HEK293 (cell line): ENCODE measurements around the gene CKAP4.

Experiments used
- CTCF ChIA-PET: fragments of 350-600 bp; formaldehyde crosslinking; extraction: SDS; loops from one replicate; lab custom pipeline; 2021; ENCODE audit warnings: antibody characterized with exemption; lab: Yijun Ruan, JAX
- POLR2A ChIA-PET: fragments of 300-600 bp; formaldehyde crosslinking; extraction: SDS; loops from one replicate; lab custom pipeline; 2020; ENCODE audit warnings: antibody characterized with exemption, inconsistent platforms; lab: Yijun Ruan, JAX
- H3K27ac ChIP-seq: fragments of 200-500 bp; sonication (Bioruptor generic); 2 replicates; pipeline ENCODE4 v1.5.1; 2014; ENCODE audit warnings: low read depth, low read length, control low read depth, inconsistent platforms; ENCODE audit errors: extremely low read depth
- H3K36me3 ChIP-seq, 2 experiments: fragments of 200-500 bp in 1 of 2; sonication (Bioruptor generic) in 1 of 2; 1 replicate in 1 of 2; 2 replicates in 1 of 2; pipeline ENCODE4 v1.5.1; 2014 to 2017; ENCODE audit warnings: inconsistent platforms in 2 of 2, low read length in 2 of 2; ENCODE audit not compliant: control insufficient read depth in 2 of 2, insufficient read depth in 1 of 2
- H3K4me1 ChIP-seq: fragments of 200-500 bp; sonication (Bioruptor generic); 2 replicates; pipeline ENCODE4 v1.5.1; 2014; ENCODE audit warnings: mild to moderate bottlenecking, low read length, inconsistent platforms; ENCODE audit not compliant: control insufficient read depth, insufficient read depth
- H3K4me3 ChIP-seq: 2 replicates; pipeline ENCODE4 v1.5.1; 2011; ENCODE audit warnings: low read depth, mild to moderate bottlenecking, control low read depth, low read length, moderate library complexity
- H3K9me3 ChIP-seq: fragments of 200-500 bp; sonication (Bioruptor generic); 2 replicates; pipeline ENCODE4 v1.5.1; 2014; ENCODE audit warnings: low read depth, low read length, inconsistent platforms; ENCODE audit not compliant: control insufficient read depth, insufficient read depth
- KLF9 ChIP-seq: fragments of 450-650 bp; formaldehyde crosslinking; IDR thresholded peaks from 2 replicates; pipeline ENCODE4 v1.5.1; 2016; ENCODE audit warnings: missing biosample characterization, missing genetic modification characterization, low read depth
- MEIS1 ChIP-seq: sonication (generic); formaldehyde crosslinking; IDR thresholded peaks from 2 replicates; pipeline ENCODE4 v1.8.1; 2022; ENCODE audit warnings: missing genetic modification reagents, mild to moderate bottlenecking, borderline replicate concordance
- ZBTB17 ChIP-seq: fragments of 450-650 bp; formaldehyde crosslinking; IDR thresholded peaks from 2 replicates; pipeline ENCODE4 v1.5.1; 2016; ENCODE audit warnings: missing biosample characterization, missing genetic modification characterization
- ZBTB8A ChIP-seq: fragments of 450-650 bp; formaldehyde crosslinking; IDR thresholded peaks from 2 replicates; pipeline ENCODE4 v1.5.1; 2016; ENCODE audit warnings: missing biosample characterization, missing genetic modification characterization
- ZFP37 ChIP-seq: fragments of 450-650 bp; formaldehyde crosslinking; IDR thresholded peaks from 2 replicates; pipeline ENCODE4 v1.5.1; 2016; ENCODE audit warnings: missing biosample characterization, missing genetic modification characterization
- ZNF112 ChIP-seq: fragments of 450-650 bp; formaldehyde crosslinking; IDR thresholded peaks from 2 replicates; pipeline ENCODE4 v1.5.0; 2017; ENCODE audit warnings: missing biosample characterization, missing genetic modification characterization
- ZNF16 ChIP-seq: fragments of 450-650 bp; formaldehyde crosslinking; IDR thresholded peaks from 2 replicates; pipeline ENCODE4 v1.5.1; 2016; ENCODE audit warnings: low read depth, missing biosample characterization, missing genetic modification characterization
- ZNF174 ChIP-seq: fragments of 450-650 bp; formaldehyde crosslinking; IDR thresholded peaks from 2 replicates; pipeline ENCODE4 v1.5.0; 2017; ENCODE audit warnings: missing biosample characterization, mild to moderate bottlenecking, missing genetic modification characterization
- ZNF2 ChIP-seq: fragments of 450-650 bp; formaldehyde crosslinking; IDR thresholded peaks from 2 replicates; pipeline ENCODE4 v1.5.1; 2016; ENCODE audit warnings: missing biosample characterization, missing genetic modification characterization
- ZNF513 ChIP-seq: fragments of 450-650 bp; IDR thresholded peaks from 2 replicates; pipeline ENCODE4 v1.5.1; 2018; ENCODE audit warnings: missing biosample characterization, missing genetic modification characterization
- ZNF518A ChIP-seq: fragments of 450-650 bp; formaldehyde crosslinking; conservative IDR thresholded peaks from 2 replicates; pipeline ENCODE4 v1.5.1; 2016; ENCODE audit warnings: low read depth, missing biosample characterization, missing genetic modification characterization
- ZNF530 ChIP-seq: fragments of 450-650 bp; formaldehyde crosslinking; IDR thresholded peaks from 2 replicates; pipeline ENCODE4 v1.5.1; 2016; ENCODE audit warnings: low read depth, missing biosample characterization, missing genetic modification characterization
- ZNF585B ChIP-seq: fragments of 450-650 bp; formaldehyde crosslinking; IDR thresholded peaks from 2 replicates; pipeline ENCODE4 v1.5.1; 2016; ENCODE audit warnings: missing biosample characterization, missing genetic modification characterization
- ZNF654 ChIP-seq: fragments of 450-650 bp; formaldehyde crosslinking; IDR thresholded peaks from 2 replicates; pipeline ENCODE4 v1.5.1; 2016; ENCODE audit warnings: low read depth, missing biosample characterization, missing genetic modification characterization
- ZNF658 ChIP-seq: fragments of 450-650 bp; formaldehyde crosslinking; IDR thresholded peaks from 2 replicates; pipeline ENCODE4; 2016; ENCODE audit warnings: missing biosample characterization, missing genetic modification characterization
- ZNF660 ChIP-seq: fragments of 450-650 bp; IDR thresholded peaks from 2 replicates; pipeline ENCODE4 v1.5.1; 2018; ENCODE audit warnings: missing biosample characterization, mild to moderate bottlenecking, missing genetic modification characterization
- ZNF785 ChIP-seq: fragments of 450-650 bp; formaldehyde crosslinking; IDR thresholded peaks from 2 replicates; pipeline ENCODE4 v1.5.1; 2016; ENCODE audit warnings: missing biosample characterization, missing genetic modification characterization
- TF ChIP-seq, protein P1 (sequence below): fragments of 450-650 bp; formaldehyde crosslinking; IDR thresholded peaks from 2 replicates; pipeline ENCODE4 v1.5.1; 2017; ENCODE audit warnings: missing biosample characterization, missing genetic modification characterization
- TF ChIP-seq, protein P2 (sequence below): fragments of 450-650 bp; formaldehyde crosslinking; IDR thresholded peaks from 2 replicates; pipeline ENCODE4 v1.5.1; 2016; ENCODE audit warnings: missing biosample characterization, missing genetic modification characterization
- TF ChIP-seq, protein P3 (sequence below): fragments of 450-650 bp; formaldehyde crosslinking; IDR thresholded peaks from 2 replicates; pipeline ENCODE4 v1.5.1; 2016; ENCODE audit warnings: missing biosample characterization, missing genetic modification characterization

The CKAP4 gene

GRCh38 chr12:106224355-106224706, 23.5 kb downstream of the CKAP4 start:
- ChIA-PET CTCF (interaction anchor here (0.6 to 6.8 kb wide), 32 partner anchors 8 to 804 kb away, joined by 3 to 158 read pairs (median 4); partner anchors contain the start of gene NUAK1), POLR2A (interaction anchor here (1.0 to 1.2 kb wide), 2 partner anchors 58 to 85 kb away, joined by 3 to 6 read pairs; partner anchors contain the start of gene NUAK1)
- Histone ChIP-seq H3K4me1 (no peaks in the 10 kb centered on the region), H3K9me3 (no peaks in the 10 kb centered on the region), H3K27ac (no peak overlapping the region)
- TF ChIP-seq MEIS1, result no peak
- no peak for TF ChIP-seq ZNF785 (tag by site-specific recombination)
- TF ChIP-seq ZNF174, result no peak
- TF ChIP-seq ZNF585B (tag by site-specific recombination), result no peak
- no peak for TF ChIP-seq ZNF658 (tag by site-specific recombination)
- TF ChIP-seq ZNF112 (tag by site-specific recombination), result no peak
- TF ChIP-seq ZBTB17 (tag by site-specific recombination), result 0 out of 2 replicates have a peak, but pooled peaks have one; percentile 2
- TF ChIP-seq, all 188 proteins: peak for 1
- H3K36me3 ChIP-seq, result no peaks in the 10 kb centered on the region
- H3K4me3 ChIP-seq, result no peak overlapping the region

DNA sequence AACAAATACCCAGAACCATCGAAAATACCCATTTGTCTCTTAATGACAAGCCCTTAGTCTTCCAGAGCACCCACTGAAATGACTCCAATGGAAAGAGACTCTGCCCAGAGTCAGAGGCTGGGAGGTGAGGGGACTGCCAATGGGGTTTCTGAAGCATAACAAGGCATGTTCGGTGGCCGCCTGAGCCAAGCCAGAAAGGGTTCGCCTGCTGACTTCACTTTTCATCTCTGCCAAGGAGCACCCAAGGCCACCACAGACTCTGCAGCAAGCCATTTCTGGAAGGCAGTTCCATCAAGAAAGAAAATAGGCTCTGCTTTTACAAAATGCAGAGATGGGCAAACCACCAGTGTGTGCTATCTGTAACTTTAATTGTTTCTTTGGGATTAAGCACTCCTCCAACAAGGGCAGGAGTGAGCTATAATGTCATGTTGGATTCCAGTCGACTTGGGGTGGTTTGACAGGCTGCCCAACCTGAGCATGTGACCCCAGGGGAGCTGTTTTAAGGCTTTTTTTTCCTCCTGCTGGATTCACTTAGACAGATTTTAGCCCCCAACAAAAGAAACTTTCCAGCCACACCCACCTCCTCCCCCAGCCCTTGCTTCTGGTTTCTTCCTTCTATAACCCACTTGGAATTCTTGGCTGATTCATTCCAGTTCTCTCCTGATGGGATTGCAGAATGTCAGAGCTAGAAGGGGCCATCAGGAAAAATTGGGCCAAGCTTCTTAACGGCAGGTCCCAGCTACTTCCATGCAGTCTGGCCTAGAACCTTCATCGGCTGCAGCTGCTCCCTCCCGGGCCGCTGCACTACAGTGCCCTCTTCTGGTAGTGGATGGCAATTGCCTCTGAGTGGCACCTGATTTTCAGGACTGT, 24.1 kb downstream of the CKAP4 start:
- CTCF ChIA-PET, result interaction anchor here (0.6 to 6.8 kb wide), 40 partner anchors 8 to 806 kb away, joined by 3 to 158 read pairs (median 4); partner anchors contain the start of gene NUAK1
- H3K4me1 ChIP-seq, result no peaks in the 10 kb centered on the region
- no peak overlapping the region for H3K4me3 ChIP-seq
- no peak overlapping the region for H3K27ac ChIP-seq
- no peaks in the 10 kb centered on the region for H3K9me3 ChIP-seq
- no peaks in the 10 kb centered on the region for H3K36me3 ChIP-seq
- POLR2A ChIA-PET, result interaction anchor here (0.6 to 1.2 kb wide), 3 partner anchors 22 to 85 kb away, joined by 3 to 6 read pairs (median 4); partner anchors contain the start of gene NUAK1
- TF ChIP-seq KLF9 (tag by site-specific recombination) (peak; percentile 51), ZNF654 (tag by site-specific recombination) (peak; percentile 91), ZNF518A (tag by site-specific recombination) (no peak), ZNF513 (tag by site-specific recombination) (no peak), ZNF16 (tag by site-specific recombination) (peak; percentile 41; the same call in 1 of the 2 replicates), ZNF2 (tag by site-specific recombination) (peak; percentile 56; the same call in 1 of the 2 replicates), ZBTB17 (tag by site-specific recombination) (peak; percentile 46), ZFP37 (tag by site-specific recombination) (peak; percentile 44; the same call in 1 of the 2 replicates), ZNF660 (0 out of 2 replicates have a peak, but pooled peaks have one; percentile 27), ZNF530 (no peak), ZBTB8A (tag by site-specific recombination) (no peak)
- TF ChIP-seq, protein P1, sequence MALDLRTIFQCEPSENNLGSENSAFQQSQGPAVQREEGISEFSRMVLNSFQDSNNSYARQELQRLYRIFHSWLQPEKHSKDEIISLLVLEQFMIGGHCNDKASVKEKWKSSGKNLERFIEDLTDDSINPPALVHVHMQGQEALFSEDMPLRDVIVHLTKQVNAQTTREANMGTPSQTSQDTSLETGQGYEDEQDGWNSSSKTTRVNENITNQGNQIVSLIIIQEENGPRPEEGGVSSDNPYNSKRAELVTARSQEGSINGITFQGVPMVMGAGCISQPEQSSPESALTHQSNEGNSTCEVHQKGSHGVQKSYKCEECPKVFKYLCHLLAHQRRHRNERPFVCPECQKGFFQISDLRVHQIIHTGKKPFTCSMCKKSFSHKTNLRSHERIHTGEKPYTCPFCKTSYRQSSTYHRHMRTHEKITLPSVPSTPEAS, result no peak
- TF ChIP-seq, protein P2, sequence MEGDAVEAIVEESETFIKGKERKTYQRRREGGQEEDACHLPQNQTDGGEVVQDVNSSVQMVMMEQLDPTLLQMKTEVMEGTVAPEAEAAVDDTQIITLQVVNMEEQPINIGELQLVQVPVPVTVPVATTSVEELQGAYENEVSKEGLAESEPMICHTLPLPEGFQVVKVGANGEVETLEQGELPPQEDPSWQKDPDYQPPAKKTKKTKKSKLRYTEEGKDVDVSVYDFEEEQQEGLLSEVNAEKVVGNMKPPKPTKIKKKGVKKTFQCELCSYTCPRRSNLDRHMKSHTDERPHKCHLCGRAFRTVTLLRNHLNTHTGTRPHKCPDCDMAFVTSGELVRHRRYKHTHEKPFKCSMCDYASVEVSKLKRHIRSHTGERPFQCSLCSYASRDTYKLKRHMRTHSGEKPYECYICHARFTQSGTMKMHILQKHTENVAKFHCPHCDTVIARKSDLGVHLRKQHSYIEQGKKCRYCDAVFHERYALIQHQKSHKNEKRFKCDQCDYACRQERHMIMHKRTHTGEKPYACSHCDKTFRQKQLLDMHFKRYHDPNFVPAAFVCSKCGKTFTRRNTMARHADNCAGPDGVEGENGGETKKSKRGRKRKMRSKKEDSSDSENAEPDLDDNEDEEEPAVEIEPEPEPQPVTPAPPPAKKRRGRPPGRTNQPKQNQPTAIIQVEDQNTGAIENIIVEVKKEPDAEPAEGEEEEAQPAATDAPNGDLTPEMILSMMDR (tag by site-specific recombination), result peak; percentile 82
- TF ChIP-seq, protein P3, sequence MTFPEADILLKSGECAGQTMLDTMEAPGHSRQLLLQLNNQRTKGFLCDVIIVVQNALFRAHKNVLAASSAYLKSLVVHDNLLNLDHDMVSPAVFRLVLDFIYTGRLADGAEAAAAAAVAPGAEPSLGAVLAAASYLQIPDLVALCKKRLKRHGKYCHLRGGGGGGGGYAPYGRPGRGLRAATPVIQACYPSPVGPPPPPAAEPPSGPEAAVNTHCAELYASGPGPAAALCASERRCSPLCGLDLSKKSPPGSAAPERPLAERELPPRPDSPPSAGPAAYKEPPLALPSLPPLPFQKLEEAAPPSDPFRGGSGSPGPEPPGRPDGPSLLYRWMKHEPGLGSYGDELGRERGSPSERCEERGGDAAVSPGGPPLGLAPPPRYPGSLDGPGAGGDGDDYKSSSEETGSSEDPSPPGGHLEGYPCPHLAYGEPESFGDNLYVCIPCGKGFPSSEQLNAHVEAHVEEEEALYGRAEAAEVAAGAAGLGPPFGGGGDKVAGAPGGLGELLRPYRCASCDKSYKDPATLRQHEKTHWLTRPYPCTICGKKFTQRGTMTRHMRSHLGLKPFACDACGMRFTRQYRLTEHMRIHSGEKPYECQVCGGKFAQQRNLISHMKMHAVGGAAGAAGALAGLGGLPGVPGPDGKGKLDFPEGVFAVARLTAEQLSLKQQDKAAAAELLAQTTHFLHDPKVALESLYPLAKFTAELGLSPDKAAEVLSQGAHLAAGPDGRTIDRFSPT (tag by site-specific recombination), result no peak
